Upper lobe of right lung (tissue), 1 donor: ENCODE data around the gene E4F1. TPM values are rescaled to one million over a fixed set of nuclear protein-coding genes. Genes with fewer than 3 reads are reported as not detected.

Source experiments
- ATAC-seq: fragments of 200-7000 bp; cut with Tn5 transposase; one replicate; pipeline ENCODE4 v1.9.1; 2020; ENCODE audit warnings: mild to moderate bottlenecking, moderate library complexity
- DNase-seq: peaks from one replicate; pipeline ENCODE4 v3.0.0-alpha.2; 2020
- H3K27ac ChIP-seq: fragments of 200-600 bp; one replicate; pipeline ENCODE4 v1.8.0; 2022
- H3K27me3 ChIP-seq: fragments of 200-600 bp; one replicate; pipeline ENCODE4 v1.8.0; 2022; ENCODE audit warnings: mild to moderate bottlenecking
- H3K36me3 ChIP-seq: fragments of 200-600 bp; one replicate; pipeline ENCODE4 v1.8.0; 2022
- H3K4me1 ChIP-seq: fragments of 200-600 bp; one replicate; pipeline ENCODE4 v1.8.0; 2022
- H3K4me3 ChIP-seq: fragments of 200-600 bp; one replicate; pipeline ENCODE4 v1.8.0; 2022; ENCODE audit warnings: mild to moderate bottlenecking
- H3K9me3 ChIP-seq: fragments of 200-600 bp; one replicate; pipeline ENCODE4 v1.8.0; 2022
- CTCF ChIP-seq: fragments of 200-600 bp; IDR thresholded peaks from one replicate; pipeline ENCODE4 v1.8.0; 2022; ENCODE audit warnings: antibody characterized with exemption
- intact Hi-C: fragments of 100-400 bp; cut with DNase I; formaldehyde crosslinking; loops from one replicate; pipeline ENCODE4 v1.11.0; 2022
- total RNA-seq: library from RNA; stranded (reverse); fragmentation: NEBNext Ultra II Directional; extraction: Animal tissue kit (Norgen Biotek cat#: 25700); gene quantifications from one replicate; pipeline ENCODE4 v1.2.1, GENCODE V29; 2021
- donor health status: DM: no; HTN: yes; CAD: no; lungs with severe emphysema.

Gene E4F1
- total RNA-seq, 1 donor from 2014 or later: 22.6 TPM

- Histone ChIP-seq H3K4me1 (peaks cover 29% of the 10 kb centered on the region), H3K27me3 (no peaks in the 10 kb centered on the region), H3K4me3 (no peak overlapping the region), H3K36me3 (peaks cover 2% of the 10 kb centered on the region), H3K9me3 (no peaks in the 10 kb centered on the region), H3K27ac (no peak overlapping the region)
- intact Hi-C loops: no loop called here
- ATAC-seq: no peak
- TF ChIP-seq CTCF: no peak
- DNase-seq: no peak
Observed at GRCh38 chr16:2270070-2270462, 46.7 kb downstream of the E4F1 start.

- H3K4me1 ChIP-seq: peaks cover 22% of the 10 kb centered on the region
- no peak overlapping the region for H3K27ac ChIP-seq
- no peaks in the 10 kb centered on the region for H3K36me3 ChIP-seq
- intact Hi-C loops: no loop called here
- peak; percentile 0 for ATAC-seq
- no peak for TF ChIP-seq CTCF
- no peaks in the 10 kb centered on the region for H3K9me3 ChIP-seq
- DNase-seq: peak; percentile 79
- H3K4me3 ChIP-seq: no peak overlapping the region
- no peaks in the 10 kb centered on the region for H3K27me3 ChIP-seq
Observed at GRCh38 chr16:2270588-2271470, 47.4 kb downstream of the E4F1 start.

GRCh38 chr16:2271848-2272461 lies 48.6 kb downstream of the E4F1 start:
- H3K27me3 ChIP-seq: no peaks in the 10 kb centered on the region
- intact Hi-C loops: no loop called here
- DNase-seq: peak; percentile 76
- no peak for ATAC-seq
- no peak overlapping the region for H3K4me3 ChIP-seq
- H3K4me1 ChIP-seq: peaks cover 14% of the 10 kb centered on the region
- no peak for TF ChIP-seq CTCF
- H3K27ac ChIP-seq: no peak overlapping the region
- peaks cover 7% of the 10 kb centered on the region for H3K36me3 ChIP-seq
- no peaks in the 10 kb centered on the region for H3K9me3 ChIP-seq

GRCh38 chr16:2273484-2273883 lies 50.1 kb downstream of the E4F1 start:
- Histone ChIP-seq H3K4me1 (peaks cover 13% of the 10 kb centered on the region), H3K9me3 (no peaks in the 10 kb centered on the region), H3K36me3 (peaks cover 21% of the 10 kb centered on the region), H3K27ac (no peak overlapping the region), H3K4me3 (no peak overlapping the region), H3K27me3 (no peaks in the 10 kb centered on the region)
- ATAC-seq: peak; percentile 9
- intact Hi-C loops: no loop called here
- peak; percentile 83 for DNase-seq
- TF ChIP-seq CTCF: no peak

- intact Hi-C loops: no loop called here
- Histone ChIP-seq H3K9me3 (no peaks in the 10 kb centered on the region), H3K4me1 (peaks cover 13% of the 10 kb centered on the region), H3K4me3 (no peak overlapping the region), H3K27ac (no peak overlapping the region), H3K27me3 (no peaks in the 10 kb centered on the region), H3K36me3 (peaks cover 25% of the 10 kb centered on the region)
- TF ChIP-seq CTCF: no peak
- DNase-seq (no peak), ATAC-seq (no peak)
Observed at GRCh38 chr16:2273931-2274330, 50.5 kb downstream of the E4F1 start.
